Measurements from ENCODE around the gene ZBTB39.
A peak's percentile ranks its signal among the peaks of the same experiment; 100 is the strongest.
"Not testable (repeated sequence)": the region's sequence is repeated elsewhere in the genome, so short reads cannot be mapped to it uniquely, and the experiment has no call there.

The ZBTB39 gene

DNA sequence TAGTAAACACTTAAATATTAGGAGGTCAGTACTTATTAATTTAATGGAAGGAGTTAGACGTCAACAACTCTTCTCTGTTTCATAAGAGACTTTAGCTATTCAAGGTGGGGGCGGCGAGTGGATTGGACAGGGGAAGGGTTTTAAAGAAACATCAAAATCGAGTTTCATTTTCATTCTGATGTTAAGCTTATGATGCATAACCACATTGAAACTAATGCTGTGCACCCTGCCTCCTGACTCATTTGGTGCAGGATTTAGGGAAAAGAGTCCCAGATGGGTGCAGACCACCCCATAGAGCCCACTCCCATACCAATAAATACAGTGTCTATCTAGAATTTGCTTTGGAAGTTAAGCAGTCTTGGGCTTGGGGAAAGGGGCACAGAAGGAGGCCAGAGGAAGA is 7.4 kb downstream of the ZBTB39 start:
- no peak for DNase-seq

GRCh38 chr12:56998316-56998715 is 8.0 kb downstream of the ZBTB39 start:
- no peak for DNase-seq

DNA sequence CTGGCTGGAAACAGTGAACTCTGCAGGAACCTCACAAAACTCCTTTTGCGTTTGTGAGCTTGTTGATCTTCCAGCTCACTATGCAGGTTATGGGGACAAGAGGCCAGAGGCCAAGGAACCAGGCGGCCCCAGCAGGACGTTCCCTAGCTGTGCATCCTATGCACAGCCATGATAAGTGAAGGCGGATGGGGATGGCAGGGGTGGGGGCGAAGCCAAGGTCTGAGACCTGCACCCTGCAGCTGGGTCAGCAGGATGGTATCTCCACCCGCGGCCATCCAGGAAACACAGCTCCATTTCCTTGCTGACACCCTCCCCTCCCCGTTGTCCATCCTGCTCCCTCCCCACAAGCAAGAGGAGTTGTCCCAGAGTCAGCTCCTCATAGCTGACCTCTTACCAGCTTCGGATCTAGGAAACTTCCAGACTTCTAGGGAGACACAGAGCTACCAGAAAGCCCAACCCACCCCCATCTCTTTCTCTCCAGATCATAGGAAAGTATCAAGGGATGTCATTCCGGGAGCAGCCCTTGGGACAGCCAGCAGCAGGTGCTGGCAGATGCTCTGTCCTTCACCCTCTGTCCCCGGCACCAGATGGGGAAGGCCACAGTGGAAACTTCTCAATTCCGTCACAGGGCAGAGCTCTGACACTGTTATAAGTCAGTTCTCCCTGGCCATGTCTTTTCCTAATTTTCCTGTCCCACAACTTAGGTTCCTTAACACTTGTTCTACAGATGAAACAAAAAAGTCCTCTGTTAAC is 9.4 kb downstream of the ZBTB39 start:
- no peak for DNase-seq

GRCh38 chr12:56995930-56996496 is 10.3 kb downstream of the ZBTB39 start:
- DNase-seq, result no peak

DNA sequence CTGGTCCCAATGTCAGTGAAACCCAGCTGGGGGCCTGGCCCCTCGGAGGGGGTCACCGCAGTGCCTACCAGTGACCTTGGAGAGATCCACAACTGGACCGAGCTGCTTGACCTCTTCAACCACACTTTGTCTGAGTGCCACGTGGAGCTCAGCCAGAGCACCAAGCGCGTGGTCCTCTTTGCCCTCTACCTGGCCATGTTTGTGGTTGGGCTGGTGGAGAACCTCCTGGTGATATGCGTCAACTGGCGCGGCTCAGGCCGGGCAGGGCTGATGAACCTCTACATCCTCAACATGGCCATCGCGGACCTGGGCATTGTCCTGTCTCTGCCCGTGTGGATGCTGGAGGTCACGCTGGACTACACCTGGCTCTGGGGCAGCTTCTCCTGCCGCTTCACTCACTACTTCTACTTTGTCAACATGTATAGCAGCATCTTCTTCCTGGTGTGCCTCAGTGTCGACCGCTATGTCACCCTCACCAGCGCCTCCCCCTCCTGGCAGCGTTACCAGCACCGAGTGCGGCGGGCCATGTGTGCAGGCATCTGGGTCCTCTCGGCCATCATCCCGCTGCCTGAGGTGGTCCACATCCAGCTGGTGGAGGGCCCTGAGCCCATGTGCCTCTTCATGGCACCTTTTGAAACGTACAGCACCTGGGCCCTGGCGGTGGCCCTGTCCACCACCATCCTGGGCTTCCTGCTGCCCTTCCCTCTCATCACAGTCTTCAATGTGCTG is 11.0 kb downstream of the ZBTB39 start:
- no peak for DNase-seq

DNA sequence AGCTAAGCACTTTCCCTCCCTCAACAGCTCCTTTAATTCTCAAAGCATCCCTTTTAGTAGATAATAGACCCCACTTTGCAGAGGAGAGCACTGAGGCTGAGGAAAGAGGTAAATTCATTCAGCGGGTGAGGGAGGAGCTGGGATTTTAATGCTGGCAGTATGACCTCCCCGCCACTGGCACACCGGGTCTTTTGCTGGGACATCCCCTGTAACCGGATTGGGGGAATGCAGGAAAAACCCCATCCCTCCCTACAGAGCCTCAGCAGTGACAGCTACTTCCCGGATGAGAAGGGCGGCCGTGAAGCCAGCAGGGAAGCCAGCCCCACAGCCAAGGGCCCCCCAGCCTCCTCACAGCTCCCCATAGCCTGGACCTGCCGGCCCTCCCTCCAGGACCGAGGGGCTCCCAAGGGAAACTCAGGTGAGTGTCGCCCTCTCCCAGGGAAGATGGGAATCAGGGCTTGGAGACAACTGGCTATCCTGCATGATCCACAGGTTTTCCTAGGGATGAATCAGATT is 12.1 kb downstream of the ZBTB39 start:
- DNase-seq, result no peak

GRCh38 chr12:56993346-56993745 is 13.0 kb downstream of the ZBTB39 start:
- DNase-seq, result no peak

DNA sequence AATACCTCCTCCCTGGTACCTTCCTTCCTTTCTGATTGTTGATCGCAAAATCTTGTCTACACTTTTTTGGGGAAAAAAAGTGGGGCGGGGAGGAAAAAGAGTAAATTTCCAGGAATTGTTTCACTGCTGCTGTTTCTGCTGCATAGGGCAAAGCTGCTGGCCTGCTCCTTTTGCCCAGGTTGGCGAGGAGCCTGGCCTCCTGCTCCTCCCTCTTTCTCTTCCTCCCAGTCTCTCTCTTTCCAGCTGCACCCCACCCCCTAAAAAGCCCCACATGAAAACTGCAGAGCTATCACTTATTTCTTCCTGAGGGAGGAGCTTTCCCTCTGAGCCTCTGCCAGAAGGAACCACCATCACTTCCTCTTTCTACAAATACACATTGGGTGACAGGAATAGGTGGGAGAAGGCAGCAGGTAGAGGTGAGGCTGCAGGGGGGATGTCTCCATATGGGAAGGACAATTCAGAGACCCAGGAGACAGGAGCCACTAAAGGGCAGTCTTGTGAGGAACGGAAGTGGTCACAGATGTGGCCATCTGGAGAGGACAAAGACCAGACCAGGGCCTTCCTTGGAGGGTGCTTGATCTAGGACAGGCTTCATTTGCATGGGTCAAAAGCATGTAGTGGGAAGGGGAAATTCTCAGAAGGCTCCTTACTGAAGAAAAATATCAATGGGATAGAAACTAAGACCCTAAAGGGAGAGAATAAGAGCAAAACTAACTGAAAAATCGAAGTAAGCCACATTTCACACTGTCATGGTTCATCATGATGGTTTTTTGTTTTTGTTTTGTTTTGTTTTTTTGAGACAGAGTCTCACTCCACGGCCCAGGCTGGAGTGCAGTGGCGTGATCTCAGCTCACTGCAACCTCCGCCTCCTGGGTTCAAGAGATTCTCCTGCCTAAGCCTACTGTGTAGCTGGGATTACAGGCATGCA is 14.8 kb downstream of the ZBTB39 start:
- no peak for DNase-seq

DNA sequence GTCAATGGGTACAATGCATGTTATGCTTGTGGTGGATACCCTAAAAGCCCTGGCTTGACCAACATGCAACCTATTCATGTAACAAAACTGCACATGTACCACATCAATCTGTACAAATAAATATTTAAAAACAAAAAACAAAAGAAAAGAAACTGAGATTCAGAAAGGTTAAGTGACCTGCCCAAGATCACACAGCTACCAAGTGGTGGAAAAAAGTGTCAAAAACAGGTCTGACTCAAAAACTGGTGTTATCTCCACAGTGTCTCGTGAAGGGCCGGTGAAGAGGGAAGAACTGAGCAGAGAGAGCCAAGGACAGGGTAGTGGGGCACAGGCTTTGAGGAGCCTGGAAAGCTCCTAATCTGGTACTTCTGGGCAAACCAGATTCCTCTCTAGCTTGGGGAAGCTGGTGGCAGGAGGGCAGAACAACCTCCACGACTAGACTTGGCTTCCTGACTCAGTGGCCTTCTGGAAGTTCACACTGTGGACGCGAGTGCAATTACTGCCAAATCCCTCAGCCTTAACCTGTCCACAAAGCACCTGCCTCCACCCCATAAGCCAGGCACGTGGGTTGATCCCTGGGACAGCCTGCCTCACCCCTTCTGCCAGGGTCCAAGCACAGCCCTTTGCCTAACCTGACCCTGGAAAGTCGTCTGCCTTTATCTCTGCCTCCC is 15.6 kb downstream of the ZBTB39 start:
- no peak for DNase-seq

GRCh38 chr12:56989861-56990610 is 16.3 kb downstream of the ZBTB39 start:
- DNase-seq, result no peak

DNA sequence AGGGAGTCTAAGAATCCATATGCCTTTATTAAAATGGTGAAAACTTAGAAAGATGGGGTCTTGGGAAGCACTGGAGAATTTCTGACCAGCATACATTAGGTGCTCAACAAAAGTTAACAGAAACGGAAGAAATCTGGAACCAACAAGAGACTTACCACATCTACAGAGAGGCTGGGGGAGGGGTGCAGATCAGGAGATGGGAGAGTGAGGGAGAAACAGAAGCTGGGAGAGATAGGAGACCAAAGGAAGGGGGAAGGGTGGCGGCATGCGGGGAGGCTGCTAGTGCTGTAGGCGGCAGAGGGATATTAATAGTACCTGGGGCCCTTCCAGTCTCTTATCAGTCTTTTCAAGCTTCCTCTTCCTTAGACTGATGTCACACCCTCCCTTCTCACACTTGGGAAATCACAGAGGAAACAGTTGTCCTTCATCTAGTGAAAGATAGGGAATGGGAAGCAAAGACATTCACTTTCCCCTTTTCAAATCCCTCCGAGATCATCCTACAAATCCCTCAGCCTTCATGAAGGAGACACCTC is 18.1 kb downstream of the ZBTB39 start:
- DNase-seq, result no peak

DNA sequence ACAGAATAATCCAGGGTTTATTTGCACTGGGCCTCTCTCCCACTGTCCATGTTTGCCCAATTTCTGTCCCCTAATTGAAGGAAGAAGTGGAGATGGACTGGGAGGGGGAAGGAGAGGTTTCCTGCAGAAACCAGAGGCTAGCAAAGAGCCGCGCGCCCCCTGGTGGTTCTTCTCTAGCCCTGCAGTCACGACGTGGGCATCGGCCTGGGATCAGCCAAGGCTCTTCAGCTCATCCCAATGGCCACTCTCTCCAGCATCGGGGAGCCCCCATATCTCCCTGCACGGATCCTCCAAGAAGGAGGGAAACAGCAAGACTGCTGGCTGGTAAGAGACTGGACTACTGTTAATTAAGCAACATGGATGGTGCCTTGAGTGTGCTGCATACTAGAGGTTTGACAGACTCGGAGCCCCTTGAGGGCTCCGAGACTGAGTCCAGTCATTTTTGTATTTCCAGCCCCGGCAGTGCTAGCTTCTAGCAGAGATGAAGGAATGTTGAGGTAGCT is 18.7 kb downstream of the ZBTB39 start:
- peak; percentile 92 for DNase-seq

- no peak for DNase-seq
Measured at GRCh38 chr12:56987011-56987410, 19.3 kb downstream of the ZBTB39 start.

GRCh38 chr12:56985714-56986113 is 20.6 kb downstream of the ZBTB39 start:
- DNase-seq, result not testable (repeated sequence)

- no peak for DNase-seq
Measured at GRCh38 chr12:56983386-56983785, 23.0 kb downstream of the ZBTB39 start.

GRCh38 chr12:56982578-56983236 is 23.6 kb downstream of the ZBTB39 start:
- not testable (repeated sequence) for DNase-seq

DNA sequence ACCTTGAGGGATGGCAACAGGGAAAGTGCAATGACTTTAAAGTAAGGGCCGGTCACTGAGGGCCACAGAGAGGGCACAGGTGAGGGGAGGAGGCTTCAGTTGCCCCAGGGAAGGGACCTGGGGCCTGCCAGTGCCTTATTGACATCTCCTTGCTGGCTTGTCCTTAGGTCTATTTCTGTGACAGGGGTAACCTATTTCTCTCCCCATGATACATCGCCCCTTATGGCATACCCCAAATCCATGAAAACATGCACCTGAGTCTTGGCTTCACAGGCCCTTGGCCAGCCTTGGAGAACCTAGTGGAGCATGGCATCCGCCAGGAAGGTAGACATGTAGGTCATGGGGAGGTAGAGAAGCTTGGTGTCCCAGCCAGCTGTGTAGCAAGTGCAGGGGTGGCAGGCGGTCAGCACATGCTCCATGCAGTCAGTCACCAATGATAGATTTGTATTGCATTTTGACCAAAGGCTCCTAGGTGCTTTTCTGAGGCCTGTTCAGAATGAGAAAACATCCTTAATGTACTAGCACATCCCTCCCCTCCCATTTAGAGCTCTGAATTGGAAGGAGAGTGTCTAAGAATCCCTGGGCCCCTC is 25.3 kb downstream of the ZBTB39 start:
- no peak for DNase-seq

DNA sequence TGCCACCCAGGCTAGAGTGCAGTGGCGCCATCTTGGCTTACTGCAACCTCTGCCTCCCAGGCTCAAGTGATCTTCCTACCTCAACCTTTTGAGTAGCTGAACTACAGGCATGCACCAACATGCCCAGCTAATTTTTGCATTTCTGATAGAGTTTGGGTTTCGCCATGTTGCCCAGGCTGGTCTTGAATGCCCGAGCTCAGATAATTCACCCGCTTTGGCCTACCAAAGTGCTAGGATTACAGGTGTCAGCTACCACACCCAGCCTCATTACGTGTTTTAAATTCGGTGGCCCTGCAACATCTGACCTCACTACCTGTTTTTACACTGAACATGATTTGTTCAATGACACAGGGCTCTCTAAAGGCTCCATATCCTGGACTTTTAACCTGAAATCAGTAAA is 26.1 kb downstream of the ZBTB39 start:
- DNase-seq, result no peak

DNA sequence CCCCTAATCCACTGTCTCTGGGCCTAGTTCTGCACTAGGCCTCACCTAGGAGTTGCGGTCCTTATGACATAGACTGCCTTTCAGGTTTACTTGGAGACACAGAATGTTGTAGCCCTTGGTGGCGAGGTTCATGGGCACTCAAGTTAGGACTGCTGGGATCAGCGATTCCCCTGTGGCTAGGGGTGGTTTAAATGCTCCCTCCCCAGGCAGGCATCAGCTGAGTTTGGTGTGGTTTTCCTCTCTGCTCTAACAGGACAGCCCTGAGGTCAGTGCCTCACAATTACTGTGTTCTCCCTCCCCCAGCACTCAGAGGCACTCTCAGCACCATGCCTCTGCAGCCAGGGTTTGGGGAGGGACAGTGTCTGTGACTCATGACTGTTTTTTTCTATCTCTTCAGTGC is 26.7 kb downstream of the ZBTB39 start:
- no peak for DNase-seq
